ENCODE results near the gene MEP1B. TPM values are rescaled to one million over a fixed set of nuclear protein-coding genes. Genes with fewer than 3 reads are reported as not detected.

Gene MEP1B
- total and polyA plus RNA-seq, 2 experiments from 2014 or later, result not detected

GRCh38 chr18:32167980-32168730 lies 21.7 kb upstream of the MEP1B start (continued):
- TF ChIP-seq ZNF462 (CRISPR knock-in tag; IDR thresholded peaks at IDR 0.05) (no peak), ETS1 (IDR thresholded peaks at IDR 0.05) (no peak), STAT1 (IDR thresholded peaks at IDR 0.05; ENCODE audit: unreplicated experiment) (no peak), CREB1 (CRISPR knock-in tag; IDR thresholded peaks at IDR 0.05; ENCODE audit: low read depth) (no peak), ZNF331 (CRISPR knock-in tag; IDR thresholded peaks at IDR 0.05; ENCODE audit: low read depth) (no peak)

- no peaks in the 10 kb centered on the region for H4K20me1 ChIP-seq (replicated peaks; ENCODE audit: insufficient read depth)
- H3K36me3 ChIP-seq (ENCODE audit: insufficient read depth), result no peaks in the 10 kb centered on the region
- DNase-seq (ENCODE audit: low spot score) (no peak), ATAC-seq (no peak)
- no peaks in the 10 kb centered on the region for H3K4me1 Mint-ChIP-seq
- H3K27ac Mint-ChIP-seq, result no peak overlapping the region
- H3K36me3 Mint-ChIP-seq (ENCODE audit: low read depth), result no peaks in the 10 kb centered on the region
- H3K9me2 ChIP-seq (ENCODE audit: insufficient read depth), result no peaks in the 10 kb centered on the region
- no peak overlapping the region for H3K4me3 Mint-ChIP-seq
- no peaks in the 10 kb centered on the region for H3K4me1 ChIP-seq (ENCODE audit: insufficient read depth)
- H3K27me3 ChIP-seq (ENCODE audit: insufficient read depth), result no peaks in the 10 kb centered on the region
- no peak overlapping the region for H2AFZ ChIP-seq
- no peaks in the 10 kb centered on the region for H3K79me2 ChIP-seq (replicated peaks; ENCODE audit: insufficient read depth)
- peaks cover 3% of the 10 kb centered on the region for H3K27me3 Mint-ChIP-seq (ENCODE audit: insufficient read depth, low read depth, poor library complexity)
- H3K9me3 Mint-ChIP-seq, result peaks cover 3% of the 10 kb centered on the region; the same call in 1 of the 3 replicates
- H3K4me3 ChIP-seq, result no peak overlapping the region
- H3F3A ChIP-seq (replicated peaks; ENCODE audit: low read depth), result no peaks in the 10 kb centered on the region
- H3K4me2 ChIP-seq, result no peak overlapping the region
- H3K27ac ChIP-seq (ENCODE audit: low read depth), result no peak overlapping the region
- TF ChIP-seq ZNF331 (CRISPR knock-in tag; IDR thresholded peaks at IDR 0.05; ENCODE audit: low read depth), result no peak
- TF ChIP-seq NANOG (IDR thresholded peaks at IDR 0.05; ENCODE audit: borderline replicate concordance), result no peak
- no peak for TF ChIP-seq EZH2 (IDR thresholded peaks at IDR 0.05; ENCODE audit: low read depth, unreplicated experiment)
- no peak for TF ChIP-seq ZNF114 (CRISPR knock-in tag; IDR thresholded peaks at IDR 0.05)
- no peak for TF ChIP-seq ZNF462 (CRISPR knock-in tag; IDR thresholded peaks at IDR 0.05)
Measured at GRCh38 chr18:32173654-32174053, 16.2 kb upstream of the MEP1B start.

Data from GM23338 (cell line).